GM21447 (cell line): ENCODE measurements around the gene PCGF1.

Experiments
- ATAC-seq: cut with Tn5 transposase; IDR thresholded peaks from one replicate; pipeline ENCODE4 v1.9.1; 2021; ENCODE audit not compliant: unreplicated experiment

Gene PCGF1

GRCh38 chr2:74507145-74507925, at the start of gene PCGF1:
Gene PCGF1, minus strand, starts transcription at chr2:74507695. Its CDS starts 27 bp downstream, at chr2:74507668.
- peak; percentile 91 for ATAC-seq

DNA sequence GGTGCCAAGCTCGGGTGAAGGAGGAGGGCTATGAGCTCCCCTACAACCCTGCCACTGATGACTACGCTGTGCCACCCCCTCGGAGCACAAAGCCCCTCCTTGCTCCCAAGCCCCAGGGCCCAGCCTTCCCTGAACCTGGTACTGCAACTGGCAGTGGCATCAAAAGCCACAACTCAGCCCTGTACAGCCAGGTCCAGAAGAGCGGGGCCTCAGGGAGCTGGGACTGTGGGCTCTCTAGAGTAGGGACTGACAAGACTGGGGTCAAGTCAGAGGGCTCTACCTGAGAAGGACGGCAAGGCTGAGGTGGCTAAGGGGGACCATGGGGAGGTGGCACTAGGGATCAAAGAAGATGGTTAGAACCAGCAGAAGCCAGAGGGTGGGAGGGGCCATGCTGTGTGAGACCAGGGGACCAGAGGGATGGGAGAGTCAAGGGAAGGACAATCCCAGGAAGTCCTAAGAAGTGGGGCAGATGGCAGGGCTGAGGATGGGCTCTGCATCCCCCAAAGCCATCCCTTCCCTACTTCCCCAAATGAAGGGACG, 49.4 kb upstream of the PCGF1 start:
- ATAC-seq = no peak

GRCh38 chr2:74556159-74556558, 48.7 kb upstream of the PCGF1 start:
- ATAC-seq = no peak

DNA sequence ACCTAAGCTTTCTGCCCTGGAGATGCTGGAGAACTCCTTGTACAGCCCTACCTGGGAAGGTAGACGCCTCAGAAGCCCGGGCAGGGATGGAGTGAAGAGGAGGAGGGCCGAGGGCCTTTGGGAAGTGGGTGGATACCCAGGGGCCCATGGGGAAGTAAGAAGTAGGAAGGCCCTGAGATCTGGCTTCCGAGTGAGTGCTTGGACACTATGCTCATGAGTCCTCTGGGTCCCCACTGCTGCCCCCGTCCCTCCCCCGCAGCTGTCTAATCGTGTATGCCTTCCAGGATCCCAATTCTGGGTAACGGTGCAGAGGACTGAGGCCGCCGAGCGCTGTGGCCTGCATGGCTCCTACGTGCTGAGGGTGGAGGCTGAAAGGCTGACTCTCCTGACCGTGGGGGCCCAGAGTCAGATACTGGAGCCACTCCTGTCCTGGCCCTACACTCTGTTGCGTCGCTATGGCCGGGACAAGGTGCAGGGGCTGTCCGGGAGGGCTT, 48.2 kb upstream of the PCGF1 start:
- ATAC-seq = no peak

DNA sequence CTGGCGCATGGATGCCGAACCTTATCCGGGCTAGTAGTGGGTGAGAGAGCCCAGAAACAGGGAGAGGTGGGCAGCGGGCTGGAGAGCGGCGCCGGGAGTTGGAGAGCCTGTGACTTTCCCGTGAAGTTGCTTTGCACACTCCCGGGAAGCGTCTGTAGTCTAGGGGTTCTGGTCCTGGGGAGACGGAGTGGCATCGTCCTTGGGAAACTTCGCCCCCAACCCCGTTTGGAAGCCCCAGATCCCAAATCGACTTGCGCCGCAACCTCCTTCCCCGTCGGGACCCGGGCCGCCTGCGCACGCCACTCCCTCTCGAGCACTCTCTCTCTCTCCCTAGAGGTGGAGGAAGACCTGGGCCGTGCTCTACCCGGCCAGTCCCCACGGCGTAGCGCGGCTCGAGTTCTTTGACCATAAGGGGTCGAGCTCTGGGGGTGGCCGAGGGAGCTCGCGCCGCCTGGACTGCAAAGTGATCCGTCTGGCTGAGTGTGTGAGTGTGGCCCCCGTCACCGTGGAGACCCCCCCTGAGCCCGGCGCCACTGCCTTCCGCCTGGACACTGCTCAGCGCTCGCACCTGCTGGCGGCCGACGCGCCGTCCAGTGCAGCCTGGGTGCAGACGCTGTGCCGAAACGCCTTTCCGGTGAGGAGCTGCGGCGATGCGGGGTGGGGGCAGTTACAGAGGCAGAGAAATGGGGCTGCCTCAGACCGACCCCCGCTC, 47.5 kb upstream of the PCGF1 start:
- peak; percentile 45 for ATAC-seq

GRCh38 chr2:74553892-74554819, 46.7 kb upstream of the PCGF1 start, which contains the start of the genes DOK1 and LOXL3:
Gene DOK1, plus strand, starts transcription at chr2:74554720. Its CDS starts 35 bp downstream, at chr2:74554755.
Gene LOXL3, minus strand, starts transcription at chr2:74553942. Its CDS starts 1,308 bp downstream, at chr2:74552634.
- ATAC-seq = peak; percentile 54

GRCh38 chr2:74552914-74553811, 45.7 kb upstream of the PCGF1 start:
- no peak for ATAC-seq

- ATAC-seq = no peak
Measured at GRCh38 chr2:74551942-74552913, 44.7 kb upstream of the PCGF1 start.

DNA sequence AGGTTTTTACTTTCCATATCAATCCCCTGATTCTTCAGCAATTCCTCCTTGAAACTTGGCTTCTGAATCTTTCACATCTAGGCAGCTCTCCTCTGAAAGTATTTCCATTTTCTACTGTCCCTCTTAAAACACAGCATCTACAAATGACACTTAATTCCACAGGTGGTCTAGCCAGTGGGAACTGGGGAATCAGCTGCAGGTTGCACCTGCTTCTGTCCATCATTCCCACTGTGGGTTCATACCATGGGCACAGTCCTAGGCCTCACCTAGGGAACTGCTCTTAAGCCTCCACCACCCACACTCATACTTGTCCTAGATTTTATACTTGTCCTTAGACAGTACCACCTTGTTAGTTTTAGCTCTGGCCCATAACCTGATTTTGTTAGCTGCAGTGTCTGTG, 44.0 kb upstream of the PCGF1 start:
- ATAC-seq = no peak

GRCh38 chr2:74550231-74550630, 42.7 kb upstream of the PCGF1 start:
- ATAC-seq = no peak

DNA sequence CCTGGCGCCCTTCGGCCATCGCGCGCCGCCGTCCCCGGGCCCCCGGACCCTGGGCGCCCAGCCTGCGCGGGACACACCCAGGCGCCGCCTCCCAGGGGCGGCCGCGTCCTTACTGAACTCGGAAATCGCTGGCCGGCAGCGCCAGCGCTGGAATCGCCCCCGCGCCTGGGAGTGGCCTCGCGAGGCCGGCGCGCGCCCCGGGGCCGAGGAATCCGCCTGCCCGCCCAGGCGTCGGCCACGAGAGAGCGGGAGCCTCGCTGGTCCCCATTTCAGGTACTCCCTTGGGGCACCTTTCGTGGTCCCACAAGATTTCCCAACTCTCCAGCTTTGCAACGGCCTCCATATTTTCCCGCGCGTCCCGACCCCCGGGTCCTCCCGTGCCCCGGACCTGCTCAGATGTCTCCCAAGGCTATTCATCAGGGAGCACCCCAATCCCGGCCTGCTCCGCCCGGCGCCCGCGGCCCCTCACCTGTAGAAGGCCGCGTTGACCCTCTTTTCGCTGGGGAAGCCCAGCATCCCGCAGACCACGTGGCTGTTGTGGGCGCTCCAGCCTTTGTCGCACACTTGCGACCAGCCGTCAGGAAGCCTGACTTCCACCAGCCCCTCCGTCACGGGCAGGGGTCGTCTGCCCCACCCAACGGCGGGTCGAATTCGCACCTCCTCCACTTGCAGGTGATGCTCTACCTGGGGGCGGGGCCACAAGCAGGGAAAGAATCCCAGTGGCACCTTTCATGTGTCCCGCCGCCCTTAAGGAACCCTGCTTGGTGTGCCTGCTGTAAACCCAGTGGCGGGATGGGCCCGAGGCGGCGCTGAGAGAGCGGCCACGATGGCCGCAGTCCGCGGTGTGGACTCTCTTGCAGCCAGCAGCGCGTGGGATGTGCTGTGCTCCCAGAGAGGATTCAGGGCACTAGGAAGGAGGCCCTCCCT, 41.7 kb upstream of the PCGF1 start:
- ATAC-seq = no peak

- ATAC-seq = no peak
Measured at GRCh38 chr2:74548285-74548899, 40.9 kb upstream of the PCGF1 start.

DNA sequence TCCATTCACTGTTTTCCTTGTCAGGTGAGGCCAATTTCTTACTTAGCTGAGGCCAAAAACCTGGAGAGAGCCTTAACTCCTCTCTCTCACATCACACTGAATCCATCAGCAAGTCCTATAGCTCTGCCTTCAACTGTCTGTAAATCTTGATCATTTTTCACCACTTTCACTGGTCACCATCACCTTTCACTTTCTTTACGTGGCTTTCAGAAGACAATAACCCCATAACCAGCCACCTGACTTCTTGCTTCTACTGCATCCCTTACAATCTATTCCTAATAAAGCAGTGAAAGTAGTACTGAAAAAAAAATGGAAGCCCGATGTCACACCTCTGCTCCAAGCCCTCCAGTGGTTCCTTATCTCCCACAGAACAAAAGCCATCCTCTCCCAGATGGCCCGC, 38.5 kb upstream of the PCGF1 start:
- ATAC-seq = no peak

DNA sequence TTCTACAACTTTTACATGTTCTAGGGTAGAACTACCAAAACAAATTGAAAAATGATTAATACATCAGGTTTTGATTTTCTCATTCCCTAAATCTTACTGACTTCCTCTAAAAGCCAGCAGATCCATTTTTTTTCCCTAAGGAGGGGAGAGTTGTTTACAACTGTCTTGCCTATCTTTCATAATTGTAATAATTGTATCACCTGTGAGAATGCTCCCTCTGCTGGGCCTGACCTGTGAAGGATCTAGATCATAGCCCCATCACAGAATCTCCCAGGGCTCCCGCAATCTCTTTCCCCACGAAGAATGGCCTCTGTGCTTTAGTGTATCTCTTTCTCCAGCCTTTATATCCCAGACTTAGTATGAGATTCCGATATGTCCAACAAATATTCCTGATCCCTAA, 37.1 kb upstream of the PCGF1 start:
- ATAC-seq = no peak

- ATAC-seq = no peak
Measured at GRCh38 chr2:74542978-74543377, 35.5 kb upstream of the PCGF1 start.

- ATAC-seq = no peak
Measured at GRCh38 chr2:74540291-74540690, 32.8 kb upstream of the PCGF1 start.

DNA sequence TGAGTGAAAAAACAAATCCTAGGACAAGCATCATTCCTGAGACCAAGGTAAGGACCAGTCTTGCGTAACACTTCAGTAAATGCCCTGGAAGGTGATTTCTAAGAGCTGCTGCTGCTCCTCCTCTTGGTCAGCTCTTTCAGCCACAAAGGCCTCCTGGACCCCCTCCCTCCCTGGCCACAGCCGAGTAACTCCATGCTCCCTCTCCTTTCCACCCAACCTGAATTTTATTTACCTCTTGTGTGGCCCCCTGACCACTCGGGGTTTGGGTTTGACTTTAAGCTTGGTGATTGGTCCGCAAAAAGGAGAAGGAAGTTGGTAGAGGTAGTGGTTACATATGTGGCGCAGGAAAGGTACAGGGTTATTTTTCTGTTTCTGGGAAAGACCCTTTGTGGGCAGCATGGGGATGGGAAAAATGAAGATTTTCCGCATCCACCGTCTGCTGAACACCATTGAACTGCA, 31.4 kb upstream of the PCGF1 start:
- no peak for ATAC-seq
